PC-3 (cell line): ENCODE data around the gene STX5.

Experiments
- EZH2 ChIP-seq: fragments of 300-600 bp; sonication (generic); IDR thresholded peaks from one replicate; pipeline ENCODE4 v1.6.1; 2017; ENCODE audit warnings: antibody characterized with exemption, mild to moderate bottlenecking, low read length; ENCODE audit not compliant: unreplicated experiment
- EZH2phosphoT487 ChIP-seq: fragments of 300-600 bp; sonication (generic); IDR thresholded peaks from 2 replicates; pipeline ENCODE4 v1.6.1; 2018; ENCODE audit warnings: mild to moderate bottlenecking, antibody characterized with exemption, low read length, borderline replicate concordance
- TF ChIP-seq, protein P1 (sequence below): fragments of 300-600 bp; sonication (generic); conservative IDR thresholded peaks from 2 replicates; pipeline ENCODE4 v1.5.1; 2017; ENCODE audit warnings: antibody characterized with exemption, low read depth, mild to moderate bottlenecking, low read length

DNA sequence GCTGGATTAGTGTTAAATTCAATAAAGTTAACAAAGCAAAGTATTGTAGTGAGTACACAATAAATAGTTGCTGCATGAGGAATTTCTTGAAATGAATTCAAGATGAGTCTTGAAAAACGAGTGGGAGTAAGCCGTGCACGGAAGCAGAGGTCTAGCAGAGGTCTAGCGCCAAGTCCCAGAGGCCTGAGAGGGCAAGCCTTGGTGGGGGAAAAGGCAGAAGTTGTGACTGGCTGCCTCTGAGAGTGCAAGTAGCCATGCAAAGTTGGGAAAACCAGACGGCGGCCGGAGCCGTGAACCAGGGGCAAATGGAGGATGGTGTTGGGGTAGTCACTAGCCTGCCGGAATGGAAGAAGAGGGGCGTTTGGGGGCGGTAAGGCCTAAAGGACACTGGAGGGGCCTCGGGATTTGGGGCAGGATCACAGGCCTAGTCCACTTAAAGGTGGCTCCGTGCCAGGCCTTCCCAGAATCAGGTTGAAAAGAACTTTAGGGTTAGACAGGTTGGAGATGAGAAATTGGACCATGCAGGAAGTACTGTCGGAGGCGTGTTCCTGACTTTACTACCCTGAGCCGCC is 48.5 kb upstream of the STX5 start:
- TF ChIP-seq, protein P1, sequence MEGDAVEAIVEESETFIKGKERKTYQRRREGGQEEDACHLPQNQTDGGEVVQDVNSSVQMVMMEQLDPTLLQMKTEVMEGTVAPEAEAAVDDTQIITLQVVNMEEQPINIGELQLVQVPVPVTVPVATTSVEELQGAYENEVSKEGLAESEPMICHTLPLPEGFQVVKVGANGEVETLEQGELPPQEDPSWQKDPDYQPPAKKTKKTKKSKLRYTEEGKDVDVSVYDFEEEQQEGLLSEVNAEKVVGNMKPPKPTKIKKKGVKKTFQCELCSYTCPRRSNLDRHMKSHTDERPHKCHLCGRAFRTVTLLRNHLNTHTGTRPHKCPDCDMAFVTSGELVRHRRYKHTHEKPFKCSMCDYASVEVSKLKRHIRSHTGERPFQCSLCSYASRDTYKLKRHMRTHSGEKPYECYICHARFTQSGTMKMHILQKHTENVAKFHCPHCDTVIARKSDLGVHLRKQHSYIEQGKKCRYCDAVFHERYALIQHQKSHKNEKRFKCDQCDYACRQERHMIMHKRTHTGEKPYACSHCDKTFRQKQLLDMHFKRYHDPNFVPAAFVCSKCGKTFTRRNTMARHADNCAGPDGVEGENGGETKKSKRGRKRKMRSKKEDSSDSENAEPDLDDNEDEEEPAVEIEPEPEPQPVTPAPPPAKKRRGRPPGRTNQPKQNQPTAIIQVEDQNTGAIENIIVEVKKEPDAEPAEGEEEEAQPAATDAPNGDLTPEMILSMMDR, result no peak
- TF ChIP-seq EZH2 (no peak), EZH2phosphoT487 (no peak)
